T-helper 1 cell treated with Interleukin-12 subunit alpha and Interleukin-12 subunit beta and Interleukin-4 antibody, amounts not matched to agents 30 μg/mL and 1 μg/mL, for 36 hours (primary cell): ENCODE measurements around the gene ABCB10.
"Not testable (repeated sequence)": the region's sequence is repeated elsewhere in the genome, so short reads cannot be mapped to it uniquely, and the experiment has no call there.

Experiments
- H3K27ac Mint-ChIP-seq: one replicate; pipeline ENCODE4 v1.8.0; 2021; ENCODE audit warnings: mild to moderate bottlenecking, mixed read lengths
- H3K27me3 Mint-ChIP-seq: one replicate; pipeline ENCODE4 v1.8.0; 2021; ENCODE audit warnings: low read depth, mixed read lengths
- H3K36me3 Mint-ChIP-seq: one replicate; pipeline ENCODE4 v1.8.0; 2021; ENCODE audit warnings: low read depth, mixed read lengths
- H3K4me1 Mint-ChIP-seq: one replicate; pipeline ENCODE4 v1.8.0; 2021; ENCODE audit warnings: low read depth, mixed read lengths
- H3K4me3 Mint-ChIP-seq: one replicate; pipeline ENCODE4 v1.8.0; 2021; ENCODE audit warnings: mild to moderate bottlenecking, moderate library complexity, mixed read lengths
- H3K9me3 Mint-ChIP-seq: one replicate; pipeline ENCODE4 v1.8.0; 2021; ENCODE audit warnings: mixed read lengths

ABCB10 gene

GRCh38 chr1:229560124-229560523 lies 1.6 kb upstream of the ABCB10 start:
- not testable (repeated sequence) for H3K36me3 Mint-ChIP-seq, H3K9me3 Mint-ChIP-seq, H3K4me3 Mint-ChIP-seq, H3K27ac Mint-ChIP-seq, H3K27me3 Mint-ChIP-seq
- H3K4me1 Mint-ChIP-seq: peaks cover 21% of the 10 kb centered on the region

DNA sequence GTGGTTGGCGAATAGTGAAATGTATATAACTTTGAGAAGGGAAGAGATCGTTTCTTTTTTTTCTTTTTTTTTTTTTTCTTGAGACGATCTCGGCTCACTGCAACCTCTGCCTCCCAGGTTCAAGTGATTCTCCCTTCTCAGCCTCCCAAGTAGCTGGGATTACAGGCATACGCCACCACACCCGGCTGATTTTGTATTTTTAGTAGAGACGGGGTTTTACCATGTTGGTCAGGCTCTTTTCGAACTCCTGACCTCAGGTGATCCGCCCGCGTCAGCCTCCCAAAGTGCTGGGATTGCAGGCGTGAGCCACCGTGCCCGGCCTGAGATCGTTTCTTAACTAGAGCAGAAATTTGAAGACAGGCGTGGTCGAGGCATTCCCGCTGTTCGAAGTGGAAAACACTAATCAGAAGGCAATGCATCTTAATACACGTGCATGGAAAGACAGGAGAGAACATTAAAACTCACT lies 862 bp upstream of the ABCB10 start:
- Mint-ChIP-seq H3K4me1 (peaks cover 25% of the 10 kb centered on the region), H3K4me3 (peak overlapping the region; percentile 89), H3K27ac (peak overlapping the region; percentile 80)
- not testable (repeated sequence) for H3K9me3 Mint-ChIP-seq, H3K36me3 Mint-ChIP-seq, H3K27me3 Mint-ChIP-seq

DNA sequence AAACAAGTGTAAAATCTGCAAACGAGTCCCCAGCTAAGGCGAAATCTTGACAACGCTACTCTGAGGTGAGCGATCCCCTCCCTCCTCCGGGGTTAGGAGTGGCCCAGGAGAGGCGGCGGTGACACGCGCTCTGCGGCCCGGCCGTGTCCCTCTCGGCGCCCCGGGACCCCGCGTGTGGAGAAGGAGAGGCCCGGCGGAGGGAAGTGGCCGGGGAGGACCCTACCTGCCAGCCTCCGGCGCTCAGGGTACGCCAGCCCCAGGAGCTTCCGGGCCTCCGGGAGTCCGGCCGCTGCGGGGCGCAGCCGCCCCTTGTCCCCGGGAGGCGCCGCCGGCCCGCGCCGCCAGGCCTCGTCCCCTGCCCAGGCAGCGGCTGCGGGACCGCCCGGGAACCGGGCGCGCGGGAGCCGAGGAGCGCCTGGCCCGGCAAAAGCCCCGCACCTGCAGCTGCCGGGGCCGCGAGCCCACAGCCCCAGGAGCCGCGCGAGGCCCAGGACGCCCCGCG lies 543 bp downstream of the ABCB10 start:
- peaks cover 8% of the 10 kb centered on the region for H3K36me3 Mint-ChIP-seq
- no peaks in the 10 kb centered on the region for H3K27me3 Mint-ChIP-seq
- no peaks in the 10 kb centered on the region for H3K9me3 Mint-ChIP-seq
- peak overlapping the region; percentile 86 for H3K4me3 Mint-ChIP-seq
- peak overlapping the region; percentile 89 for H3K27ac Mint-ChIP-seq
- H3K4me1 Mint-ChIP-seq: peaks cover 30% of the 10 kb centered on the region

DNA sequence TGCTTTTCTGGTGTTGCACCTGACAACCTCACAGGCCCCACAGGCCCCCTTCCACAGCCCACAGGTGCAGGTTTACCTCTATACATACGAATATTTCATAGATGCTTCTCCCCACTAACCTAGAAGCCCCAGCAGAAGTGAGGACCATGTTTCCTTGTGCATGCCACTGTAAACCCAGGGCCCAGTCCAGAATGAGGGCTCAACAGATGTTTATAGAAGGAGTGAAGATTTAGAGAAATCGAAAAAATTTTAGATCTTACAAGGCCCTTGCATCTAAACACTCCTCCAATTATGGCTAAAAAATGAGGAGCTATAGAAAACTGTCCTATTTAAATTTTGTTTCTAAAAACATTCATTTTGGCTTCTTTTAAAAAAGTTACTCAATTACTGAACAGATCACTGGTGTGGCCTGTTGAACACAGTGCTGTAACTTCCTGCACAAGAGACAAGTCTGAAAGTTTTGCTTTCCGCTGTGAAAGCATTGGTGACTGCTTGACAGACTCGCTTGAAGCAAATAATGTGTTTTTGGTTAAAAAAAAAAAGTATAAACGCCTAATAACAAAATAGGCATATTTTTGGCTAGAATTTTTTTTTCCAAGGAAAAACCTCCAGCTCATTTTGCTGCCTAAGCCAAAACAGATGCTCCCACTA lies 1.2 kb downstream of the ABCB10 start:
- Mint-ChIP-seq H3K4me3 (peak overlapping the region; percentile 86), H3K36me3 (peaks cover 8% of the 10 kb centered on the region), H3K27me3 (no peaks in the 10 kb centered on the region), H3K27ac (peak overlapping the region; percentile 89), H3K9me3 (no peaks in the 10 kb centered on the region), H3K4me1 (peaks cover 32% of the 10 kb centered on the region)

DNA sequence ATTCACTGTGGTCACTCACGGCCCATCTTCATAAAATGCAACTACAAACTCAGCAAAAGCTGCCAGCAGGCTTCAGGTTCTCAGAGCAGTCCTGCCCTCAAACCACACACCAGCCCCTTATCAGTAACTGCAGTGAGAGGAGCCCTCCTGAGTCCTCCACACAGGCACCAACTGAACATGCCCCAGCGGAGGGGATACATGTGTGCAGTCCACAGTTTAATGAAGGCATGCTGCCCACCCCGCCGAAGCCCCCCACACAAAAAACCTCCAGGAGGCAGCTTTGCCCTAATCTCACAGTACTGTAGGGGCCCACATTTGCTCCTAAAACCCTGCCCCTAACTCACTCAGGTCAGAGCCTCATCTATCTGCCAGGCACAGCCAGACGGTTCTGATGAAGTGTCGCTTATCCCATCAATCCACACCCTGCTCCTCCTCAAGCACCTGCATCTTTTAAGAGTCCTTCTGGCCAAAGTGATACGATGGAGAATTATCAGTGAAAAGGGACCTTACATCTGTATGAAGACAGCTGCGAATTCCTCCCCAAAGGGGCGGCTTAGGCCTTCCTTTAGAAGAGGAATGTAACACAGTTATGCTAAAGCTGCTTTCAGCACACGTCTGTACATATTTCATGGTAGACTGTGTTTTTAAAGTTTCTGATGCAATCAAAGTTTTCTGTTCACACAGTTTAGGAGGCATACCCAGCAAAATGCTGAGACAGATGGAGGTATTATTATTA lies 3.5 kb downstream of the ABCB10 start:
- Mint-ChIP-seq H3K27me3 (no peaks in the 10 kb centered on the region), H3K9me3 (no peaks in the 10 kb centered on the region), H3K4me1 (peaks cover 34% of the 10 kb centered on the region), H3K36me3 (peaks cover 9% of the 10 kb centered on the region), H3K27ac (no peak overlapping the region), H3K4me3 (no peak overlapping the region)

- H3K4me1 Mint-ChIP-seq: peaks cover 30% of the 10 kb centered on the region
- no peak overlapping the region for H3K27ac Mint-ChIP-seq
- H3K36me3 Mint-ChIP-seq: peaks cover 9% of the 10 kb centered on the region
- H3K27me3 Mint-ChIP-seq: no peaks in the 10 kb centered on the region
- no peak overlapping the region for H3K4me3 Mint-ChIP-seq
- H3K9me3 Mint-ChIP-seq: no peaks in the 10 kb centered on the region
Measured at GRCh38 chr1:229553621-229554130, 4.8 kb downstream of the ABCB10 start.

- H3K36me3 Mint-ChIP-seq: peaks cover 9% of the 10 kb centered on the region
- no peak overlapping the region for H3K4me3 Mint-ChIP-seq
- no peaks in the 10 kb centered on the region for H3K27me3 Mint-ChIP-seq
- H3K4me1 Mint-ChIP-seq: peaks cover 30% of the 10 kb centered on the region
- no peaks in the 10 kb centered on the region for H3K9me3 Mint-ChIP-seq
- H3K27ac Mint-ChIP-seq: no peak overlapping the region
Measured at GRCh38 chr1:229552732-229553131, 5.8 kb downstream of the ABCB10 start.

DNA sequence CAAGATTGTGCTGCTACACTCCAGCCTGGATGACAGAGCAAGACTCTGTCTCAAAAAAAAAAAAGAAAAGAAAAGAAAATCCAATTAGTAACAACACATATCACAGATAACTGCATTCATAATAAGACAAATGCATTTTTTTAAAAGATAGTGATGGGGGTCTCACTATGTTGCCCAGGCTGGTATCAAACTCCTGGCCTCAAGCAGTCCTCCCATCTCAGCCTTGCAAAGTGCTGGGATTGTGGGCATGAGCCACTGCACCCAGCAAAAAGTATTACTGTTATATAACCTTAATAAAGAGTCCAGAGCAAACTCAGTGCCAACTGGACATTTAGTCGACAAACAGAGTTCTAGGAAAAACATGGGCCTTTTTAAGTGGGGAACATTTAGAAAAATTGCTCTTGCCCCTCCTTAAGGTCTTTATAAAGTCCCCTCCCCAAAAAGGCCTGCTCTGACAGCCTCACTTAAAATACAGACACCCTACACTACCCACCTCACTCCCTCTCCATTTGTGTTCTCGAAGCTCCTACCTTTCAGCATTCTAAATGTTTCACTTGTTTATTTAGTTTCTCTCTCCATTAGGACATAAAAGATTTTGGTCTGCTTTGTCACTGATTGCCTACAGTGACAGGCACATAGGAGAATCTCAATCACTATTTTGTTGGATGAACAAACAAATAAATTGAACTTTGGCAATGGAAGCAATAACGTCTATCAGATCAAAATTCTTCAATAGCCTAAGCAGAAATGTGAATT lies 7.5 kb downstream of the ABCB10 start:
- no peak overlapping the region for H3K27ac Mint-ChIP-seq

GRCh38 chr1:229547542-229547941 lies 11.0 kb downstream of the ABCB10 start:
- Mint-ChIP-seq H3K4me3 (no peak overlapping the region), H3K27ac (no peak overlapping the region), H3K36me3 (peaks cover 28% of the 10 kb centered on the region), H3K27me3 (no peaks in the 10 kb centered on the region), H3K9me3 (no peaks in the 10 kb centered on the region), H3K4me1 (peaks cover 16% of the 10 kb centered on the region)

More for the DNA sequence above, 7.5 kb downstream of the ABCB10 start:
- H3K27me3 Mint-ChIP-seq: no peaks in the 10 kb centered on the region
- H3K36me3 Mint-ChIP-seq: peaks cover 14% of the 10 kb centered on the region
- no peaks in the 10 kb centered on the region for H3K9me3 Mint-ChIP-seq
- H3K4me1 Mint-ChIP-seq: peaks cover 18% of the 10 kb centered on the region
- H3K4me3 Mint-ChIP-seq: no peak overlapping the region

DNA sequence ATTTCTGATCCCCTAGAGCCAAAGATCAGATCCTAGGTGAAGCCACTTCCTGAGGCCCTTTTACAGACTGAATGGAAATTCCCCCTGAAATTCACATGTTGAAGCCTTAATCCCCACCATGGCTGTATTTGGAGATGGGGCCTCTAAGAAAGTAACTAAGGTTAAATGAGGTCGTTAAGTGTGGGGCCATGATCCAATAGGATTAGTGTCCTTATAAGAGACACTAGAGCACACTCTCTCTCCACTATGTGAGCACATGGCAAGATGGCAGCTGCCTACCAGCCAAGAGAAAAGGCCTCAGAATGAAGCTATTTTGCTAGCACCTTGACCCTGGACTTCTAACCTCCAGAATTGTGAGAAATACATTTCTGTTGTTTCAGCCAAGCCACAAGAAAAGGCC lies 13.9 kb downstream of the ABCB10 start:
- Mint-ChIP-seq H3K36me3 (peaks cover 40% of the 10 kb centered on the region), H3K9me3 (no peaks in the 10 kb centered on the region), H3K27ac (no peak overlapping the region), H3K27me3 (no peaks in the 10 kb centered on the region), H3K4me3 (no peak overlapping the region), H3K4me1 (peaks cover 22% of the 10 kb centered on the region)

DNA sequence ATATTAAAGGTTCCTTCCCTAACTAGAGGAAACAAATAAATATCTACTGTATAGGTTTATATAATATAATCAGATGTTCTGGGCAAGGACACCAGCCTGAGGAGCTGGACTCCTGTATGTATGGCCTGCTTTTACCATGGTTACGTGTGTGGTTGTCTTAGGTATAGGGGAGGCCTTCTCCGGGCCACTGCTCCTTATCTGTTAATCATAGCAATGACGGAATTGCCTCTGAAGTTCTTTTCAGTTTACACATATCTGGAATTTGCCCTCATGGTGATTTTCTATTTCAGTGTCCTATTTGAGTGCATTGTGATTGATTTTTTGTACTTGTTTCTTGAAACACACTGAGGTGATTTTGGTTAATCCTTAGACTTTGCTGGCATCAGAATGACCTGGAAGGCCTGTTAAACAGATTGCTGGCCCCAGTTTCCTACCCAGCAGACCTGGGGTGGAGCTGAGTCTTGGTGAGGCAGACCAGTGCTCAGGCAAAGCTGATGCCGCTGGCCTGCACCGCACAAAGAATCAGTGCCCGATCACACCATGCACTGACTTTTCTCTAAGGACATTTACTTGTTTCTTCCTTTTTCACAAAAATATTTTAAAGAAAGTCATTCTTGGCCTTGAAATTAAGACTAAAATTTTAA lies 18.5 kb downstream of the ABCB10 start:
- Mint-ChIP-seq H3K27me3 (no peaks in the 10 kb centered on the region), H3K36me3 (peaks cover 54% of the 10 kb centered on the region)

DNA sequence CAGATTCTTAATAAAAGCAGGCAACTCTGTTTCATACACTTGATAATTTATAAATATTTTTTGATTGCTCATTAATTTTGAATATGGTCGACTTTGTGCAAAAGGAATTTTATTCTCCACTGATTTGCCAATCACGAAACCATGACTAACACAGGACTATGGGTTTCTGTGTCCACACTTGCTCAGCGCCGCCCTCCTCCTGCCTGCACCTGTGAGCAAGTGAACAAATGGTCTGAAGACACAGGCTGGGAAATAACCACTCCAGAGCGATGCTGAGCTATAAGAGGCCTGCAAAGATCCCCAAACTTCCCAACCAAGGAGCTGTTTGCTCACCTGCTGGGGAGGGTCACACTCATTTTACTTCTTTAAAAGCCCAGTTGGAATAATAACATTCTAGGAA lies 19.6 kb downstream of the ABCB10 start:
- Mint-ChIP-seq H3K27me3 (no peaks in the 10 kb centered on the region), H3K4me3 (no peak overlapping the region), H3K4me1 (peaks cover 23% of the 10 kb centered on the region), H3K36me3 (peaks cover 52% of the 10 kb centered on the region), H3K9me3 (no peaks in the 10 kb centered on the region), H3K27ac (no peak overlapping the region)

More for the DNA sequence above, 18.5 kb downstream of the ABCB10 start:
- no peaks in the 10 kb centered on the region for H3K9me3 Mint-ChIP-seq
- no peak overlapping the region for H3K4me3 Mint-ChIP-seq
- H3K27ac Mint-ChIP-seq: no peak overlapping the region
- H3K4me1 Mint-ChIP-seq: peaks cover 24% of the 10 kb centered on the region

- Mint-ChIP-seq H3K27ac (no peak overlapping the region), H3K36me3 (peaks cover 49% of the 10 kb centered on the region), H3K27me3 (no peaks in the 10 kb centered on the region), H3K4me3 (no peak overlapping the region), H3K9me3 (no peaks in the 10 kb centered on the region), H3K4me1 (peaks cover 19% of the 10 kb centered on the region)
Measured at GRCh38 chr1:229537894-229538293, 20.6 kb downstream of the ABCB10 start.

GRCh38 chr1:229536982-229537381 lies 21.5 kb downstream of the ABCB10 start:
- Mint-ChIP-seq H3K27me3 (no peaks in the 10 kb centered on the region), H3K27ac (no peak overlapping the region), H3K9me3 (no peaks in the 10 kb centered on the region), H3K36me3 (peaks cover 44% of the 10 kb centered on the region), H3K4me3 (no peak overlapping the region), H3K4me1 (peaks cover 13% of the 10 kb centered on the region)
